HUES64 (cell line): ENCODE results near the gene OR2S2.

ENCODE experiments used
- H3K27ac ChIP-seq: 2 replicates; pipeline ENCODE4 v1.7.0; 2013; ENCODE audit warnings: low read depth, low read length, inconsistent platforms
- H3K27me3 ChIP-seq: 2 replicates; pipeline ENCODE4 v1.6.1; 2013; ENCODE audit warnings: mild to moderate bottlenecking, low read length; ENCODE audit not compliant: insufficient read depth
- H3K36me3 ChIP-seq: 2 replicates; pipeline ENCODE4 v1.6.1; 2013; ENCODE audit warnings: mild to moderate bottlenecking, low read length; ENCODE audit not compliant: insufficient read depth
- H3K4me1 ChIP-seq: 2 replicates; pipeline ENCODE4 v1.6.1; 2013; ENCODE audit warnings: mild to moderate bottlenecking, low read length, moderate library complexity; ENCODE audit not compliant: insufficient read depth
- H3K4me3 ChIP-seq: 2 replicates; pipeline ENCODE4 v1.5.1; 2013; ENCODE audit warnings: mild to moderate bottlenecking, low read length, moderate library complexity
- H3K9ac ChIP-seq: 2 replicates; pipeline ENCODE4 v1.6.1; 2013; ENCODE audit warnings: mild to moderate bottlenecking, low read depth, low read length
- H3K9me3 ChIP-seq: 2 replicates; pipeline ENCODE4 v1.6.1; 2013; ENCODE audit warnings: low read depth, low read length; ENCODE audit not compliant: insufficient read depth
- WGBS: fragments of 150-250, 120-280 bp; methylation state at CpG from one replicate; pipeline ENCODE4 v1.1.7; 2013; ENCODE audit warnings: missing lambda C conversion rate; 5-methylcytosine and 5-hydroxymethylcytosine counted together

OR2S2 gene

DNA sequence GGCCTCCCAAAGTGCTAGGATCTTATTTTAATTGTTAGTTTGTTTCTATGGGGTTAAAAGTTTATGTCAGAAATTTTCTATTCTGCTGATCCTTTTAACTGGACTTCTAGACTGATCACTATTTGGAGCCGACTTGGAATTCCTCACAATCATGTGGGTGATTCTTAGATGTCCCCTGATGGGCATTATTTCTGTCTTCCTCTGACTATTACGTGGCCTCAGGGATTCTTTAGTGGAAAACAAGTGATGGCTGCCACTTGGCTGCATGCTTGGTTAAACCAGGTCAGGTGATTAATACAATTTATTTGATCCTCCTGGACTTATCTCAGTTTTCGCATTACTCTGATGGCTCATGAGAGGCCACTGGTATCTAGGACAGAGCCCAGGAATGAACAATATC is 32.2 kb upstream of the OR2S2 start:
- WGBS = 88% methylated on average over 3 of the region's 3 CpGs
- H3K36me3 ChIP-seq = no peaks in the 10 kb centered on the region
- peaks cover 5% of the 10 kb centered on the region; the same call in 1 of the 2 replicates for H3K27me3 ChIP-seq
- no peaks in the 10 kb centered on the region for H3K4me1 ChIP-seq
- no peak overlapping the region for H3K9ac ChIP-seq
- H3K27ac ChIP-seq = no peak overlapping the region
- no peak overlapping the region for H3K4me3 ChIP-seq
- H3K9me3 ChIP-seq = no peaks in the 10 kb centered on the region

DNA sequence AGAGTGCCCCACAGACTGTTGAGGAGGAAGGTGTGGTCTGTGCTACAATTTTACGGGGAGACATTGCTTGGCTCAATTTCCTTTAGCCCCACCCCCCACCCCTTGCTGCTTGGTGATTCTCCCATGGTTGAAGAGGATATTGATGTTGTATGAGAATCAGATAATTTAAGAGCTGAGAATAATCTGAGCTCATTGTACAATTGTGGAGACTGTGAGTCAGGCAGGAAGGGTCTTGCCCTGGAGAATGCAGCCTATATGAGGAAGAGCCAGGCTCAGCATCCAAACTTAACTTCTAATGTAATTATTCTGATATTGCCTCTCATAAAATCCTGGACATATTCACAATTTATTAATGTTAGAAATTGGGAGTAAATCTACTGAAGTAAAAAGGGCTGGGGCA is 26.1 kb upstream of the OR2S2 start:
- Histone ChIP-seq H3K27ac (no peak overlapping the region), H3K36me3 (no peaks in the 10 kb centered on the region), H3K9ac (no peak overlapping the region), H3K4me3 (no peak overlapping the region), H3K4me1 (no peaks in the 10 kb centered on the region), H3K9me3 (no peaks in the 10 kb centered on the region), H3K27me3 (no peaks in the 10 kb centered on the region; the same call in 1 of the 2 replicates)
- no CpG with 5 or more reads among the region's 1 CpG for WGBS

DNA sequence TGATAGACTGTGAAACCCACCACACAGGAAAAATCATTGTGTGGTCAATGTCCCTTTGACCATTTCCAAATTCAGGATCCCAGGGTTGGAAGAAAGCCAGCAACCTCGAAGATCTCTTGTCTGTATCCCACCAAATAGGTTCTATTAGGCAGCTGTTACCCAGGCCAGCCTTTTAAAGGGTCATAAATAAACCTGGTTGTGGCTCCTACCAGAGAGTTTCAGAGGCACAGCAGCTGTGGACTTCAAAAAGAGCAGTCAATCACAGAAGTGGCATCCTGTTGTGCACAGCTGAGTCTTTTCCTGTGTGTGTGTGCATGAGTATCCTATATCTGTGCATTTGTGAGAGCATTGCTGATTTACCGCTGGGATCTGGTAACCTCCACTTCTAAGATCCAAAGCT is 23.7 kb upstream of the OR2S2 start:
- H3K9ac ChIP-seq = no peak overlapping the region
- WGBS = 23% methylated on average over 2 of the region's 2 CpGs
- no peaks in the 10 kb centered on the region; the same call in 1 of the 2 replicates for H3K27me3 ChIP-seq
- no peak overlapping the region for H3K4me3 ChIP-seq
- H3K36me3 ChIP-seq = no peaks in the 10 kb centered on the region
- no peaks in the 10 kb centered on the region for H3K9me3 ChIP-seq
- H3K4me1 ChIP-seq = no peaks in the 10 kb centered on the region
- no peak overlapping the region for H3K27ac ChIP-seq

DNA sequence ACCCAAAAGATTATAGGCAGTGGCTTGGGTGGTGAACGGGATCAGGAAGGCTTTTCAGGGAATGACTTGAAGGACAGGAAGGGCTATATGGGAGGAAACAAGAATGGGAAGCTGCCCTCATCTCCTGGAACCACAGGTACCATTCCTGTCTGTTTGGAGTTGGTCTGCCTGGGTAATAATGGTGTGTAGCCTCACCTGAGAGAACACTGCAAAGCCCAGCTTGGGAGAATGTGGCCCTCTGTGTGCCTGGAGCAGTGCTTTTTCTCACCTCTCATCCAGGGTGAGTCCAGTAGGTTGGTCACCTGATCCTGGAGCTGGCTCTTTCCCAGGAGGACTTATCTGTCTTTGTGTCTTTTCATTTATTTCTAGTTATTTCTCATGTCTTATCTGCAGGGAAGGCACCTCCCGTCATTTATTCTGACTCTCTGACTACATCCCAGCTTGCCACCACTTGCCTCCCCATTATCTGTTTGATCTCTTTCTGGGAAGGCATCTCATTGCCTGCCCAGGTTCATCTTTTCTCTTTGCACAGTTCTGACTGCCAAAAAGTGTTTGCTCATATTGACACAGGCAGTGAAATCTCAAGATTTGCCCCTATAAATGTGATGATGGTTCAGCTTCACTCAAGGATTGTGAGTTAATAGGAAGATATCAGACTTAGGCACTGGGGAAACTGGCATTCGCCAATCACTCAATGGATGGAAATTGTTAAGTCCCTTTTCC is 22.5 kb upstream of the OR2S2 start:
- 89% methylated on average over 3 of the region's 3 CpGs for WGBS
- no peak overlapping the region for H3K9ac ChIP-seq
- no peak overlapping the region for H3K27ac ChIP-seq
- H3K4me1 ChIP-seq = no peaks in the 10 kb centered on the region
- no peaks in the 10 kb centered on the region for H3K36me3 ChIP-seq
- peaks cover 2% of the 10 kb centered on the region; the same call in 1 of the 2 replicates for H3K9me3 ChIP-seq
- H3K27me3 ChIP-seq = no peaks in the 10 kb centered on the region; the same call in 1 of the 2 replicates
- H3K4me3 ChIP-seq = no peak overlapping the region

DNA sequence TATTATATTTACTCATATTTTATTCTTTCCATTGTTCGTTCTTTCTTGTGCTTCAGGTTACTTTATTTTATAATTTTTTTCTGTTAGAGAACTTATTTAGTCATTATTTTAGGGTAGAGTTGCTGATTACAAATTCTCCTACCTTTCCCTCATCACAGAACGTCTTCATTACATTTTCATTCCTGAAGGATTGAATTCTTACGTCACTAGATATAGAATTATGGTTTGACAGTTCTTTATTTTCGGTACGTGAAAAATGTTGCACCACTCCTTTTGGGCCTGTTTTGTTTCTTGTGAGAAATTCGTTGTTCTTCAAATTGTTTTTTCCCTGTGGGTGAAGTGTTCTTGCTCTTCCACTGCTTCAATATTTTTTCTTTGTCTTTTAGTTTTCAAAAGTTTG is 20.8 kb upstream of the OR2S2 start:
- H3K4me3 ChIP-seq = no peak overlapping the region
- 90% methylated on average over 4 of the region's 6 CpGs for WGBS
- H3K27me3 ChIP-seq = peaks cover 2% of the 10 kb centered on the region; the same call in 1 of the 2 replicates

DNA sequence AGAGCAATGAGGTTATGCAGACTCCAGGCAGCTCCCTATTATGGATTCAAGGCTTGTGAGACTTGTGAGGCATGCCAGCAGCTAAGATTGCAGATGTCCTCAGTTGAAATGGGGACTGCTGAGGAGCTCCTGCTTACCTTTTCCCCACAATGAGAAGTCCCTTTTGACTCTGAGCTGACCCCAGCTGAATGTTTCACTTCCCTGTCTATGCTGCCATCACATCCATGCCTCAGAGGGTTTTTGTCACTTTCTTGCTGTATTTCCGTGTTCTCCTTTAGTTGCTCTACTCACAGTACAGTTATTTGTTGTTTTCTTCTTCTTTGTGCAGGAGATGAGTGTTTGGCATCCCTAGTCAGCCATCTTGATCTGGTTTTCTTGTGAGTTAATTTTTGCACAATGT is 18.8 kb upstream of the OR2S2 start:
- Histone ChIP-seq H3K27me3 (peaks cover 16% of the 10 kb centered on the region), H3K9me3 (peaks cover 14% of the 10 kb centered on the region; the same call in 1 of the 2 replicates), H3K4me3 (no peak overlapping the region), H3K27ac (no peak overlapping the region), H3K36me3 (no peaks in the 10 kb centered on the region), H3K9ac (no peak overlapping the region), H3K4me1 (peaks cover 3% of the 10 kb centered on the region; the same call in 1 of the 2 replicates)
- WGBS = 100% methylated on average over 1 of the region's 1 CpG

More for the DNA sequence above, 20.8 kb upstream of the OR2S2 start:
- H3K9me3 ChIP-seq = peaks cover 14% of the 10 kb centered on the region; the same call in 1 of the 2 replicates
- no peak overlapping the region for H3K27ac ChIP-seq
- H3K36me3 ChIP-seq = no peaks in the 10 kb centered on the region
- H3K4me1 ChIP-seq = no peaks in the 10 kb centered on the region
- H3K9ac ChIP-seq = no peak overlapping the region

DNA sequence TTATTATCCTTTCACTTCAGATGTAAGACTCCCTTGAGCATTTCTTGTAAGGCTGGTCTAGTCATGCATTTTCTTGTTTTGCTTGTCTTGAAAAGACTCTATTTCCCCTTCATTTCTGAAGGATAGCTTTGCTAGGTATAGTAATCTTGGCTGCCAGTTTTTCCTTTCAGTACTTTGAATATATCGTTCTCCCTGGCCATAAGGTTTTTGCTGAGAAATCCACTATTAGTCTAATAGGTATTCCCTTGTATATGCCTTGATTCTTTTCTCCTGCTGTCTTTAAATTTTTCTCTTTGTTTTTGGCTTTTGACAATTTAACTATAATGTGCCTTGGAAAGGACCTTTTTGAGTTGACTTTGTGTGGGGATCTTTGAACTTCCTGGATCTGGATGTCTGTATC is 16.8 kb upstream of the OR2S2 start:
- Histone ChIP-seq H3K27me3 (peaks cover 24% of the 10 kb centered on the region), H3K9me3 (peaks cover 14% of the 10 kb centered on the region; the same call in 1 of the 2 replicates), H3K4me1 (peaks cover 3% of the 10 kb centered on the region; the same call in 1 of the 2 replicates), H3K27ac (no peak overlapping the region), H3K36me3 (no peaks in the 10 kb centered on the region), H3K9ac (no peak overlapping the region), H3K4me3 (no peak overlapping the region)
- WGBS = no CpG with 5 or more reads among the region's 1 CpG

- peaks cover 14% of the 10 kb centered on the region; the same call in 1 of the 2 replicates for H3K9me3 ChIP-seq
- 27% methylated on average over 32 of the region's 35 CpGs for WGBS
- H3K36me3 ChIP-seq = no peaks in the 10 kb centered on the region
- H3K4me1 ChIP-seq = peaks cover 3% of the 10 kb centered on the region; the same call in 1 of the 2 replicates
- peaks cover 36% of the 10 kb centered on the region for H3K27me3 ChIP-seq
- H3K9ac ChIP-seq = no peak overlapping the region
- H3K4me3 ChIP-seq = peak overlapping the region; percentile 45
- no peak overlapping the region for H3K27ac ChIP-seq
Measured at GRCh38 chr9:35972093-35972492, 14.1 kb upstream of the OR2S2 start.

GRCh38 chr9:35967042-35967441 is 9.1 kb upstream of the OR2S2 start:
- no peaks in the 10 kb centered on the region for H3K9me3 ChIP-seq
- H3K27me3 ChIP-seq = peaks cover 34% of the 10 kb centered on the region
- WGBS = 81% methylated on average over 1 of the region's 2 CpGs
- no peak overlapping the region for H3K9ac ChIP-seq
- H3K27ac ChIP-seq = no peak overlapping the region
- H3K4me1 ChIP-seq = peaks cover 4% of the 10 kb centered on the region; the same call in 1 of the 2 replicates
- H3K36me3 ChIP-seq = no peaks in the 10 kb centered on the region
- no peak overlapping the region for H3K4me3 ChIP-seq

GRCh38 chr9:35966433-35966832 is 8.5 kb upstream of the OR2S2 start:
- Histone ChIP-seq H3K9ac (no peak overlapping the region), H3K27me3 (peaks cover 30% of the 10 kb centered on the region), H3K36me3 (no peaks in the 10 kb centered on the region), H3K9me3 (no peaks in the 10 kb centered on the region), H3K27ac (no peak overlapping the region), H3K4me3 (no peak overlapping the region), H3K4me1 (peaks cover 4% of the 10 kb centered on the region; the same call in 1 of the 2 replicates)
- WGBS = 90% methylated on average over 2 of the region's 4 CpGs

DNA sequence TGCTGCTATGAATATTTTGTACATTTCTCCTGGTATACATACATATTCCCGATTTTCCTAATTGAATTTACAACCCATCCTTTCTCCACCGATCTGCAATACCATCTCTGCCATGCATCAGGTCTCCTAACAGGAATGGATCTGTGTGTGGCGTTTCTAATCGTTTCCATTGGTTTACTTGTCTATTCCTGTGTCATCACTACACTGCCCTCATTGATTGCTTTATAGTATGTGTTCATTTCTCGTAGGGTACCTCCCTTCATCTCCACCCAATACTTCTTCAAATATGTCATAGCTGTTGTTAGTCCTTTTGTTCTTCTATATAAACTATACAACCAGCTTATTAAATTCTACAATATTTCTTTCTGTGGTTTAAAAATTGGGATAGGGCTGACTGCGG is 7.1 kb upstream of the OR2S2 start:
- no peak overlapping the region for H3K4me3 ChIP-seq
- H3K9me3 ChIP-seq = no peaks in the 10 kb centered on the region
- H3K9ac ChIP-seq = no peak overlapping the region
- peaks cover 4% of the 10 kb centered on the region; the same call in 1 of the 2 replicates for H3K4me1 ChIP-seq
- no peaks in the 10 kb centered on the region for H3K36me3 ChIP-seq
- H3K27me3 ChIP-seq = peaks cover 25% of the 10 kb centered on the region
- 92% methylated on average over 5 of the region's 6 CpGs for WGBS
- no peak overlapping the region for H3K27ac ChIP-seq
